WTC11 (cell line): Measurements from ENCODE around the gene JAKMIP3. TPM values are rescaled to one million over a fixed set of nuclear protein-coding genes. Genes with fewer than 3 reads are reported as not detected.

ENCODE experiments used
- ATAC-seq: fragments of 200-7000 bp; cut with Tn5 transposase; 2 replicates; pipeline ENCODE4 v1.10.0; 2021; ENCODE audit warnings: mild to moderate bottlenecking, moderate library complexity
- CTCF ChIA-PET: fragments of 300-600 bp; sonication (Branson Sonifier 250); formaldehyde crosslinking; loops from one replicate; lab custom pipeline; 2021; ENCODE audit warnings: antibody characterized with exemption; lab: Charles Lee
- POLR2A ChIA-PET: fragments of 350-600 bp; sonication (Branson Sonifier 250); formaldehyde crosslinking; loops from one replicate; lab custom pipeline; 2021; ENCODE audit warnings: antibody characterized with exemption; lab: Charles Lee
- DNase-seq: peaks from one replicate; pipeline ENCODE4 v3.0.0; 2021; ENCODE audit warnings: low spot score
- H3K27ac Mint-ChIP-seq: 2 replicates; pipeline ENCODE4 v1.8.0; 2021; ENCODE audit warnings: mixed read lengths
- H3K27me3 Mint-ChIP-seq: 2 replicates; pipeline ENCODE4 v1.8.0; 2021; ENCODE audit warnings: low read depth, mild to moderate bottlenecking, moderate library complexity, mixed read lengths
- H3K36me3 Mint-ChIP-seq: 2 replicates; pipeline ENCODE4 v1.8.0; 2021; ENCODE audit warnings: mixed read lengths
- H3K4me1 Mint-ChIP-seq: 2 replicates; pipeline ENCODE4 v1.8.0; 2022; ENCODE audit warnings: mixed read lengths
- H3K4me3 Mint-ChIP-seq: 2 replicates; pipeline ENCODE4 v1.8.0; 2021; ENCODE audit warnings: mild to moderate bottlenecking, moderate library complexity, mixed read lengths
- H3K9me3 Mint-ChIP-seq: 2 replicates; pipeline ENCODE4 v1.8.0; 2021; ENCODE audit warnings: mixed read lengths
- AR ChIP-seq: fragments of 250-450 bp; sonication (Bioruptor Pico); IDR thresholded peaks from 2 replicates; pipeline ENCODE4 v1.9.0; 2021; ENCODE audit warnings: mild to moderate bottlenecking
- ATF1 ChIP-seq: sonication (generic); formaldehyde crosslinking; IDR thresholded peaks from 2 replicates; pipeline ENCODE4 v1.8.1; 2023; ENCODE audit warnings: mild to moderate bottlenecking, moderate library complexity, missing genetic modification reagents
- ATF2 ChIP-seq: sonication (generic); formaldehyde crosslinking; IDR thresholded peaks from 2 replicates; pipeline ENCODE4 v1.8.1; 2022; ENCODE audit warnings: low read depth, missing genetic modification reagents, borderline replicate concordance
- ELF4 ChIP-seq: sonication (generic); formaldehyde crosslinking; IDR thresholded peaks from 2 replicates; pipeline ENCODE4 v1.8.1; 2022; ENCODE audit warnings: low read depth, mild to moderate bottlenecking, moderate library complexity, missing genetic modification reagents
- ERG ChIP-seq: fragments of 250-450 bp; sonication (Bioruptor Pico); IDR thresholded peaks from 2 replicates; pipeline ENCODE4 v1.8.0; 2021; ENCODE audit warnings: mild to moderate bottlenecking
- ESRRA ChIP-seq: sonication (generic); formaldehyde crosslinking; IDR thresholded peaks from 2 replicates; pipeline ENCODE4 v1.8.1; 2022; ENCODE audit warnings: mild to moderate bottlenecking, missing genetic modification reagents, borderline replicate concordance
- ETV6 ChIP-seq: sonication (generic); formaldehyde crosslinking; IDR thresholded peaks from 2 replicates; pipeline ENCODE4 v1.8.1; 2022; ENCODE audit warnings: mild to moderate bottlenecking, missing genetic modification reagents
- FOXK1 ChIP-seq: sonication (generic); formaldehyde crosslinking; IDR thresholded peaks from 2 replicates; pipeline ENCODE4 v1.8.0; 2022; ENCODE audit warnings: mild to moderate bottlenecking, moderate library complexity, missing genetic modification reagents
- FOXP1 ChIP-seq: sonication (generic); formaldehyde crosslinking; IDR thresholded peaks from 2 replicates; pipeline ENCODE4 v1.8.0; 2022; ENCODE audit warnings: missing genetic modification reagents, mild to moderate bottlenecking, moderate library complexity, borderline replicate concordance
- FOXP4 ChIP-seq: sonication (generic); formaldehyde crosslinking; IDR thresholded peaks from 2 replicates; pipeline ENCODE4 v1.8.0; 2022; ENCODE audit warnings: mild to moderate bottlenecking, missing genetic modification reagents
- NFE2L1 ChIP-seq: sonication (generic); formaldehyde crosslinking; IDR thresholded peaks from 2 replicates; pipeline ENCODE4 v1.8.1; 2023; ENCODE audit warnings: missing genetic modification reagents
- NR1H2 ChIP-seq: sonication (generic); formaldehyde crosslinking; IDR thresholded peaks from 2 replicates; pipeline ENCODE4 v1.9.0; 2021; ENCODE audit warnings: mild to moderate bottlenecking, moderate library complexity, missing genetic modification reagents
- PRDM15 ChIP-seq: sonication (generic); formaldehyde crosslinking; IDR thresholded peaks from 2 replicates; pipeline ENCODE4 v1.8.0; 2022; ENCODE audit warnings: missing genetic modification reagents
- STAT6 ChIP-seq: sonication (generic); formaldehyde crosslinking; conservative IDR thresholded peaks from 2 replicates; pipeline ENCODE4 v1.8.1; 2023; ENCODE audit warnings: mild to moderate bottlenecking, low read depth, missing genetic modification reagents, moderate library complexity
- TEAD1 ChIP-seq: sonication (generic); formaldehyde crosslinking; IDR thresholded peaks from 2 replicates; pipeline ENCODE4 v1.8.0; 2022; ENCODE audit warnings: mild to moderate bottlenecking, missing genetic modification reagents
- ZBTB21 ChIP-seq: sonication (generic); formaldehyde crosslinking; IDR thresholded peaks from 2 replicates; pipeline ENCODE4 v1.8.1; 2023; ENCODE audit warnings: mild to moderate bottlenecking, missing genetic modification reagents, borderline replicate concordance
- ZNF396 ChIP-seq: fragments of 250-450 bp; sonication (Bioruptor Pico); IDR thresholded peaks from 2 replicates; pipeline ENCODE4 v1.8.0; 2021; ENCODE audit warnings: mild to moderate bottlenecking, moderate library complexity, borderline replicate concordance
- total RNA-seq: library from RNA; stranded (reverse); gene quantifications from 3 replicates; pipeline ENCODE4 v1.2.3, GENCODE V29; 2021

The JAKMIP3 gene
- total RNA-seq, 1 experiment from 2014 or later, result 1.7 TPM

- no peak for TF ChIP-seq STAT6 (CRISPR knock-in tag)
- no peak for TF ChIP-seq ATF1 (CRISPR knock-in tag)
- no peak for TF ChIP-seq ATF2 (CRISPR knock-in tag)
- TF ChIP-seq ETV6 (CRISPR knock-in tag), result no peak
- TF ChIP-seq AR (CRISPR knock-in tag), result no peak
- no peak for TF ChIP-seq ZBTB21 (CRISPR knock-in tag)
- no peak for TF ChIP-seq FOXP1 (CRISPR knock-in tag)
- no peak for TF ChIP-seq ESRRA (CRISPR knock-in tag)
- TF ChIP-seq ZNF396 (CRISPR knock-in tag), result no peak
- no peak for TF ChIP-seq FOXK1
Observed at GRCh38 chr10:132094581-132095234, 29.0 kb downstream of the JAKMIP3 start (continued).

- ChIA-PET CTCF (interaction anchor here (1.0 kb wide), 1 partner anchor 73 kb away, joined by 3 read pairs; no protein-coding TSS in a partner anchor), POLR2A (no interaction called here)
- Mint-ChIP-seq H3K4me3 (no peak overlapping the region), H3K36me3 (peaks cover 5% of the 10 kb centered on the region; the same call in 1 of the 2 replicates), H3K4me1 (no peaks in the 10 kb centered on the region), H3K27ac (no peak overlapping the region; the same call in 1 of the 2 replicates), H3K27me3 (no peaks in the 10 kb centered on the region; the same call in 1 of the 2 replicates), H3K9me3 (peaks cover 24% of the 10 kb centered on the region)
- ATAC-seq, result no peak
- DNase-seq, result no peak
- TF ChIP-seq STAT6 (CRISPR knock-in tag), result no peak
- TF ChIP-seq PRDM15 (CRISPR knock-in tag), result no peak
- TF ChIP-seq NR1H2, result no peak
- TF ChIP-seq FOXP4 (CRISPR knock-in tag), result no peak
- TF ChIP-seq NFE2L1 (CRISPR knock-in tag), result no peak
- TF ChIP-seq TEAD1 (CRISPR knock-in tag), result no peak
- TF ChIP-seq ELF4 (CRISPR knock-in tag), result no peak
- no peak for TF ChIP-seq ERG (CRISPR knock-in tag)
Observed at GRCh38 chr10:132095403-132096113, 29.8 kb downstream of the JAKMIP3 start.
